Measurements from ENCODE around the gene TMEM18. TPM values are rescaled to one million over a fixed set of nuclear protein-coding genes. Genes with fewer than 3 reads are reported as not detected.

Gene TMEM18
- total RNA-seq, 1 experiment from 2014 or later, result 49.6 TPM

DNA sequence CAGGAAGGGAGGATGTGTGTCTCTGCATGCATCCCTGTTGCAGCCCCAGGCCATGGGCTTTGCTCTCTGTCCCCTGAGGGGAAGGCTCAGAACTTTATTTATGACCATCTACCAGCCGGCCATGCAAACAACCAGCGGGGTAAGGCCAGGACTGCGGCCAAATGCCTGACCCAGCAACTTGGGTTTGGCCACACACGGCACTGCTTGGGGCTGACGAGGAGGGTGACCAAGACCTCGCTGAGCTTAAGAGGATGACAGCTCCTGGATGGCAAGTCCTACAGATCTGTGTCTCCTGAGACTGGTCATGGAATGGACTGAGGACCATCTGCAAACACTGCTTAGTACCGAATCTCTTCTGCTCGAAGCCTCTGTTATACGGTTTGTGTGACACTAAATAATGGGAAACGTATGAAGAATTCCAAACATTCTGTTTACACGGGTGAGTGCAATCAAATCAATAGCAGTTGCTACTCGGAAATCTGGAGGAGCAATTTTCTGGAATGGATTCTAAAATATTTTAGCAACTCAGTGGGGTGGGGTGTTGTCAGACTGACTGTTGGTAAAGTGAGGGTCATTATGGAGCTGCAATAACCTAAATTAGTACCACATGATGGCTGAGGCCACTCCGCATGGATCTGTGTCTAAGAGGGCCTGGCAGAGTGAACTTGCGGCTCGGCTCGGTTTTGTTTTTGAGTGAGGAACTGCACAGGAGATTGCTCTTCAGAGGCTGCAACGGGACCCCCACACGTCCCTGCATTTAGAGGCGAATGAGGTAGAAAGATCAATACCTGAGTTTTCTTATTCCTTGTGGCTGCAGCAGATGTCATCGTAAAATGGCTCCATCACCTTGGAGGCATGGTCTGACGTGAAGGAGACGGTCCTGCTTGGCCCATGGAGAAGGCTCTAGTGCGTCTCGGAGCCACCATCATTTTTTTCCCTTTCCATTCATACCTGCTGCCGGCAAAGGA, 26.6 kb downstream of the TMEM18 start:
- ATAC-seq (no peak), DNase-seq (ENCODE audit: low read depth, low spot score) (no peak)
- no peak overlapping the region for H3K27ac ChIP-seq (ENCODE audit: low read length)
- no peaks in the 10 kb centered on the region for H3K9me3 ChIP-seq (ENCODE audit: control insufficient read depth, insufficient read depth, low read depth, low read length)
- ChIA-PET CTCF (no interaction called here), POLR2A (no interaction called here)
- intact Hi-C loops (cut with micrococcal nuclease; ENCODE audit: unreplicated experiment), result no loop called here
- no peaks in the 10 kb centered on the region for H3K36me3 ChIP-seq (ENCODE audit: control insufficient read depth, insufficient read depth, low read length)
- in situ Hi-C loops (cut with HindIII; ENCODE audit: low pct_unique_long_range_greater_than_20kb, low sequenced_read_pairs), result no loop called here
- no peaks in the 10 kb centered on the region; the same call in none of the 2 replicates for H3K27me3 ChIP-seq (ENCODE audit: control insufficient read depth, insufficient read depth, low read length)
- BruUV-seq (replicated peaks), result no TSS peak
- no peak overlapping the region for H3K4me3 ChIP-seq (ENCODE audit: low read depth in 2 of 2, low read length in 2 of 2)
- no peak for TF ChIP-seq REST (IDR thresholded peaks at IDR 0.05; ENCODE audit: insufficient read depth in 1 of 2, low read depth in 2 of 2, low read length in 1 of 2)
- TF ChIP-seq TCF7L2 (IDR thresholded peaks at IDR 0.05; ENCODE audit: low read depth, low read length), result no peak
- TF ChIP-seq POLR2AphosphoS5 (IDR thresholded peaks at IDR 0.05; ENCODE audit: low read depth, low read length), result no peak
- TF ChIP-seq SIN3A (IDR thresholded peaks at IDR 0.05; ENCODE audit: borderline replicate concordance, insufficient read depth, low read depth, low read length), result no peak
- TF ChIP-seq CTCF (IDR thresholded peaks at IDR 0.05), result no peak
- no peaks in the 10 kb centered on the region for H3K4me1 ChIP-seq (ENCODE audit: control insufficient read depth, insufficient read depth, low read length)

DNA sequence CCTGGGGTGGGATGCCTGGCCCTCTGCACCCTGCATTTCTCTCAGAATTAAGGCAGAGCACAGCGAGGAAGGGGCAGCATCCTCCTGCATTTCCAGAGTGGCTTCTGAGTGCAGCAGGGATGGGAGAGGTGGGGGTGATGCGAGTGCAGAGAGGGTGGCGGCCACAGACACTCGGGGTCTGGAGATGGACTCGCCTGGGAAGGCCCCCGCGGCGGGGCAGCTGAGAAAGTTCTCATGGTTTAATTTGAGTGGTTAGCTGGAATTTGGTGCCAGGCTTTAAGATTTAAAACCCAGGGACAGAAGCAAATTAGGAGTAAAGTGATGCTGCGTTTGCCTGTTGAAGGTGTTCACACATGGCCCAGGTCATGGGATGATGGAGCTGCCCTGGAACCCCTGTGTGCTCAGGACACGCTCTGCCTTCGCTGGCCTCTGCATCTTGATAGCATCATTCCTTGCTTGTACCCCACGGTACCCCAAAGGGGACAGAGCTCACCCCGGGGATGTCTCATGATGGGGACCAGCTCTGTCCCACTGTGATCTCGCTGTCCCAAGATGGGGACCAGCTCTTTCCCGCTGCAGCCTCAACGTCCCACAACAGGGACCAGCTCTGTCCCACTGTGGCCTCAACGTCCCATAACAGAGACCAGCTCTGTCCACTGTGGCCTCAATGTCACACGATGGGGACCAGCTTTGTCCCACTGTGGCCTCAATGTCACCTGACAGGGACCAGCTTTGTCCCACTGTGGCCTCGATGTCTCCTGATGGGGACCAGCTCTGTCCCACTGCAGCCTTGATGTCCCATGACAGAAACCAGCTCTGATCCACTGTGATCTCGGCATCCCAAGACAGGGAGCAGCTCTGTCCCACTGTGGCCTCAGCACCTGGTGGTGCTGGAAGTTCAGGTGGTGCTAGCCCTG, 27.5 kb downstream of the TMEM18 start:
- H3K9me3 ChIP-seq (ENCODE audit: control insufficient read depth, insufficient read depth, low read depth, low read length), result no peaks in the 10 kb centered on the region
- H3K4me1 ChIP-seq (ENCODE audit: control insufficient read depth, insufficient read depth, low read length), result no peaks in the 10 kb centered on the region
- H3K36me3 ChIP-seq (ENCODE audit: control insufficient read depth, insufficient read depth, low read length), result no peaks in the 10 kb centered on the region
- TF ChIP-seq TCF7L2 (IDR thresholded peaks at IDR 0.05; ENCODE audit: low read depth, low read length), result no peak
- no peak for ATAC-seq
- no peak overlapping the region for H3K4me3 ChIP-seq (ENCODE audit: low read depth in 2 of 2, low read length in 2 of 2)
- ChIA-PET CTCF (no interaction called here), POLR2A (no interaction called here)
- in situ Hi-C loops (cut with HindIII; ENCODE audit: low pct_unique_long_range_greater_than_20kb, low sequenced_read_pairs), result no loop called here
- no TSS peak for BruUV-seq (replicated peaks)
- no peaks in the 10 kb centered on the region; the same call in none of the 2 replicates for H3K27me3 ChIP-seq (ENCODE audit: control insufficient read depth, insufficient read depth, low read length)
- DNase-seq (ENCODE audit: low read depth, low spot score), result no peak
- intact Hi-C loops (cut with micrococcal nuclease; ENCODE audit: unreplicated experiment), result no loop called here
- H3K27ac ChIP-seq (ENCODE audit: low read length), result no peak overlapping the region
